Naive B cell (primary cell): Measurements from ENCODE around the gene ADRM1. TPM values are rescaled to one million over a fixed set of nuclear protein-coding genes. Genes with fewer than 3 reads are reported as not detected.
A peak's percentile ranks its signal among the peaks of the same experiment; 100 is the strongest.

Experiments used
- ATAC-seq, 2 donors: fragments of 150-1000 bp; cut with Tn5 transposase; 2 replicates each; pipeline ENCODE4 v1.10.0; 2021; ENCODE audit warnings: low read depth in 2 of 2, mild to moderate bottlenecking in 2 of 2, moderate library complexity in 2 of 2
- DNase-seq: peaks from one replicate; pipeline ENCODE4 v3.0.0; 2022
- H3K27ac Mint-ChIP-seq, 6 donors: one replicate each; pipeline ENCODE4 v1.8.0; 2020 to 2022; ENCODE audit warnings: mild to moderate bottlenecking in 6 of 6, mixed read lengths in 6 of 6, moderate library complexity in 5 of 6, inconsistent platforms in 2 of 6
- H3K27me3 Mint-ChIP-seq, 3 donors: one replicate each; pipeline ENCODE4 v1.8.0; 2021 to 2022; ENCODE audit warnings: mixed read lengths in 3 of 3, mild to moderate bottlenecking in 1 of 3
- H3K36me3 Mint-ChIP-seq, 2 donors: one replicate each; pipeline ENCODE4 v1.8.0; 2020 to 2022; ENCODE audit warnings: mixed read lengths in 2 of 2, inconsistent platforms in 1 of 2, mild to moderate bottlenecking in 1 of 2
- H3K4me1 Mint-ChIP-seq, 3 donors: one replicate each; pipeline ENCODE4 v1.8.0; 2020 to 2022; ENCODE audit warnings: mixed read lengths in 3 of 3, inconsistent platforms in 1 of 3, mild to moderate bottlenecking in 1 of 3, moderate library complexity in 1 of 3
- H3K4me3 Mint-ChIP-seq, 8 donors: one replicate each; pipeline ENCODE4 v1.8.0; 2020 to 2022; ENCODE audit warnings: mild to moderate bottlenecking in 8 of 8, mixed read lengths in 8 of 8, moderate library complexity in 8 of 8, inconsistent platforms in 2 of 8
- H3K9me3 Mint-ChIP-seq, 7 donors: one replicate each; pipeline ENCODE4 v1.8.0; 2020 to 2022; ENCODE audit warnings: mixed read lengths in 7 of 7, mild to moderate bottlenecking in 5 of 7, inconsistent platforms in 2 of 7, moderate library complexity in 1 of 7
- polyA plus RNA-seq, 6 donors: library from polyadenylated mRNA; unstranded; fragments of 300-500 nt; fragmentation: Illumina TruSeq; gene quantifications; one replicate each; pipeline ENCODE4 v1.2.3, GENCODE V29; 2021; ENCODE audit warnings: low read depth in 6 of 6

ADRM1 gene
- polyA plus RNA-seq, 6 donors from 2014 or later = 75.6 to 111 (median 89.0) TPM

GRCh38 chr20:62337558-62338293 is 34.9 kb downstream of the ADRM1 start:
- Mint-ChIP-seq H3K9me3 (no peaks in the 10 kb centered on the region), H3K4me3 (peak overlapping the region; percentile 66 to 87 (median 84))
- ATAC-seq = peak; percentile 73 to 75

GRCh38 chr20:62338294-62338620 is 35.5 kb downstream of the ADRM1 start:
- H3K4me1 Mint-ChIP-seq = peaks cover 42 to 51% (median 48%) of the 10 kb centered on the region in 3 donors
- no peaks in the 10 kb centered on the region for H3K9me3 Mint-ChIP-seq

More at GRCh38 chr20:62337558-62338293, 34.9 kb downstream of the ADRM1 start:
- peak overlapping the region; percentile 93 to 99 (median 98) for H3K27ac Mint-ChIP-seq
- peaks cover 0 to 7% of the 10 kb centered on the region in 2 donors for H3K36me3 Mint-ChIP-seq
- peak; percentile 83 for DNase-seq
- H3K4me1 Mint-ChIP-seq = peaks cover 42 to 51% (median 48%) of the 10 kb centered on the region in 3 donors
- no peaks in the 10 kb centered on the region for H3K27me3 Mint-ChIP-seq

GRCh38 chr20:62339647-62340062 is 36.9 kb downstream of the ADRM1 start:
- H3K9me3 Mint-ChIP-seq = no peaks in the 10 kb centered on the region
- H3K27ac Mint-ChIP-seq = peak overlapping the region; percentile 96 to 99 (median 98)
- H3K4me1 Mint-ChIP-seq = peaks cover 42 to 51% (median 48%) of the 10 kb centered on the region in 3 donors
- peak overlapping the region; percentile 79 to 93 (median 88) for H3K4me3 Mint-ChIP-seq
- peaks cover 0 to 7% of the 10 kb centered on the region in 2 donors for H3K36me3 Mint-ChIP-seq
- DNase-seq = peak; percentile 83
- ATAC-seq = peak; percentile 66
- no peaks in the 10 kb centered on the region for H3K27me3 Mint-ChIP-seq

More at GRCh38 chr20:62338294-62338620, 35.5 kb downstream of the ADRM1 start:
- no peak for ATAC-seq
- no peak for DNase-seq
- Mint-ChIP-seq H3K36me3 (peaks cover 0 to 7% of the 10 kb centered on the region in 2 donors), H3K27me3 (no peaks in the 10 kb centered on the region), H3K4me3 (peak overlapping the region; percentile 64 to 87 (median 84)), H3K27ac (peak overlapping the region; percentile 93 to 99 (median 98))

GRCh38 chr20:62342910-62343309 is 40.1 kb downstream of the ADRM1 start:
- peaks cover 14 to 25% (median 20%) of the 10 kb centered on the region in 3 donors for H3K4me1 Mint-ChIP-seq
- H3K27me3 Mint-ChIP-seq = no peaks in the 10 kb centered on the region
- no peaks in the 10 kb centered on the region for H3K9me3 Mint-ChIP-seq
- peaks cover 0 to 7% of the 10 kb centered on the region in 2 donors for H3K36me3 Mint-ChIP-seq
- no peak for DNase-seq
- no peak overlapping the region for H3K4me3 Mint-ChIP-seq
- ATAC-seq = no peak
- H3K27ac Mint-ChIP-seq = peak overlapping the region in 1 of 6 donors; percentile 47

- no peak overlapping the region for H3K27ac Mint-ChIP-seq
- peaks cover 0 to 19% of the 10 kb centered on the region in 2 donors for H3K36me3 Mint-ChIP-seq
- H3K9me3 Mint-ChIP-seq = peaks cover 0 to 4% (median 0%) of the 10 kb centered on the region in 7 donors
- H3K27me3 Mint-ChIP-seq = no peaks in the 10 kb centered on the region
- H3K4me3 Mint-ChIP-seq = no peak overlapping the region
- no peak for ATAC-seq
- peaks cover 9 to 13% (median 10%) of the 10 kb centered on the region in 3 donors for H3K4me1 Mint-ChIP-seq
- no peak for DNase-seq
Observed at GRCh38 chr20:62344092-62344491, 41.3 kb downstream of the ADRM1 start.

- ATAC-seq = no peak
- H3K27ac Mint-ChIP-seq = no peak overlapping the region
- no peaks in the 10 kb centered on the region for H3K27me3 Mint-ChIP-seq
- H3K4me3 Mint-ChIP-seq = no peak overlapping the region
- DNase-seq = no peak
- H3K4me1 Mint-ChIP-seq = peaks cover 7 to 9% (median 8%) of the 10 kb centered on the region in 3 donors
- peaks cover 0 to 4% (median 0%) of the 10 kb centered on the region in 7 donors for H3K9me3 Mint-ChIP-seq
- H3K36me3 Mint-ChIP-seq = peaks cover 0 to 23% of the 10 kb centered on the region in 2 donors
Observed at GRCh38 chr20:62344782-62345181, 42.0 kb downstream of the ADRM1 start.

- peaks cover 0 to 4% (median 0%) of the 10 kb centered on the region in 7 donors for H3K9me3 Mint-ChIP-seq
- DNase-seq (no peak), ATAC-seq (no peak)
- H3K27ac Mint-ChIP-seq = no peak overlapping the region
- no peak overlapping the region for H3K4me3 Mint-ChIP-seq
- H3K36me3 Mint-ChIP-seq = peaks cover 0 to 18% of the 10 kb centered on the region in 2 donors
- H3K27me3 Mint-ChIP-seq = no peaks in the 10 kb centered on the region
- peaks cover 2 to 5% (median 3%) of the 10 kb centered on the region in 3 donors for H3K4me1 Mint-ChIP-seq
Observed at GRCh38 chr20:62345681-62346370, 43.0 kb downstream of the ADRM1 start.

- DNase-seq (no peak), ATAC-seq (no peak)
- Mint-ChIP-seq H3K9me3 (peaks cover 0 to 4% (median 0%) of the 10 kb centered on the region in 7 donors), H3K4me1 (peaks cover 2 to 5% (median 3%) of the 10 kb centered on the region in 3 donors), H3K27me3 (no peaks in the 10 kb centered on the region), H3K36me3 (peaks cover 0 to 18% of the 10 kb centered on the region in 2 donors), H3K4me3 (no peak overlapping the region), H3K27ac (no peak overlapping the region)
Observed at GRCh38 chr20:62346398-62347150, 43.8 kb downstream of the ADRM1 start.

GRCh38 chr20:62347151-62347404 is 44.3 kb downstream of the ADRM1 start:
- ATAC-seq = no peak
- H3K36me3 Mint-ChIP-seq = peaks cover 0 to 18% of the 10 kb centered on the region in 2 donors
- no peak overlapping the region for H3K27ac Mint-ChIP-seq
- no peak for DNase-seq
- no peaks in the 10 kb centered on the region for H3K27me3 Mint-ChIP-seq
- H3K4me1 Mint-ChIP-seq = peaks cover 2 to 5% (median 3%) of the 10 kb centered on the region in 3 donors
- H3K9me3 Mint-ChIP-seq = peaks cover 0 to 4% (median 0%) of the 10 kb centered on the region in 7 donors
- H3K4me3 Mint-ChIP-seq = no peak overlapping the region

GRCh38 chr20:62347445-62347844 is 44.6 kb downstream of the ADRM1 start:
- H3K27ac Mint-ChIP-seq = no peak overlapping the region
- H3K9me3 Mint-ChIP-seq = peaks cover 0 to 4% (median 0%) of the 10 kb centered on the region in 7 donors
- peaks cover 0 to 18% of the 10 kb centered on the region in 2 donors for H3K36me3 Mint-ChIP-seq
- H3K4me1 Mint-ChIP-seq = peaks cover 2 to 5% (median 3%) of the 10 kb centered on the region in 3 donors
- no peaks in the 10 kb centered on the region for H3K27me3 Mint-ChIP-seq
- ATAC-seq = no peak
- DNase-seq = no peak
- H3K4me3 Mint-ChIP-seq = no peak overlapping the region

- Mint-ChIP-seq H3K36me3 (peaks cover 0 to 18% of the 10 kb centered on the region in 2 donors), H3K27me3 (no peaks in the 10 kb centered on the region), H3K27ac (peak overlapping the region in 1 of 6 donors; percentile 47), H3K4me1 (peaks cover 2 to 5% (median 3%) of the 10 kb centered on the region in 3 donors), H3K9me3 (peaks cover 0 to 4% (median 0%) of the 10 kb centered on the region in 7 donors), H3K4me3 (peak overlapping the region in 1 of 8 donors; percentile 44)
- ATAC-seq = no peak
- no peak for DNase-seq
Observed at GRCh38 chr20:62348604-62349003, 45.8 kb downstream of the ADRM1 start.

GRCh38 chr20:62349556-62350097 is 46.8 kb downstream of the ADRM1 start:
- no peak for DNase-seq
- Mint-ChIP-seq H3K4me1 (peaks cover 2 to 5% (median 3%) of the 10 kb centered on the region in 3 donors), H3K27ac (peak overlapping the region in 3 of 6 donors; percentile 67 to 86 (median 75)), H3K27me3 (no peaks in the 10 kb centered on the region), H3K36me3 (peaks cover 0 to 18% of the 10 kb centered on the region in 2 donors), H3K9me3 (peaks cover 0 to 4% (median 0%) of the 10 kb centered on the region in 7 donors), H3K4me3 (no peak overlapping the region)
- ATAC-seq = no peak

- ATAC-seq (no peak), DNase-seq (no peak)
- Mint-ChIP-seq H3K27me3 (no peaks in the 10 kb centered on the region), H3K4me3 (no peak overlapping the region), H3K36me3 (peaks cover 0 to 18% of the 10 kb centered on the region in 2 donors), H3K4me1 (peaks cover 2 to 5% (median 3%) of the 10 kb centered on the region in 3 donors), H3K9me3 (peaks cover 0 to 4% (median 0%) of the 10 kb centered on the region in 7 donors), H3K27ac (no peak overlapping the region)
Observed at GRCh38 chr20:62350098-62350628, 47.4 kb downstream of the ADRM1 start.
